Measurements from ENCODE around the gene CHAC1. TPM values are rescaled to one million over a fixed set of nuclear protein-coding genes. Genes with fewer than 3 reads are reported as not detected.

The CHAC1 gene
- total RNA-seq, 1 experiment from 2014 or later, result 48.7 TPM

GRCh38 chr15:40964634-40965033 lies 11.4 kb downstream of the CHAC1 start:
- no peak overlapping the region for H2AK5ac ChIP-seq (ENCODE audit: insufficient read length, low read length)
- peaks cover 1 to 10% (median 4%) of the 10 kb centered on the region in 3 experiments; a peak in 5 of 7 replicates for H3K36me3 Mint-ChIP-seq (ENCODE audit: insufficient read depth in 1 of 3, low read depth in 3 of 3)
- no peaks in the 10 kb centered on the region for H3K27me3 ChIP-seq (ENCODE audit: insufficient read depth, low read length)
- no peak overlapping the region for H3K4ac ChIP-seq (ENCODE audit: low read depth, low read length)
- H3K23ac ChIP-seq (ENCODE audit: insufficient read length, low read depth, low read length), result no peak overlapping the region
- H3K79me2 ChIP-seq (ENCODE audit: insufficient read depth, low read length), result no peaks in the 10 kb centered on the region
- H2BK20ac ChIP-seq (ENCODE audit: low read depth, low read length, poor library complexity, severe bottlenecking), result no peak overlapping the region
- H3K27me3 Mint-ChIP-seq (ENCODE audit: low read depth), result peaks cover 2% of the 10 kb centered on the region
- no peak overlapping the region for H3K9ac ChIP-seq (ENCODE audit: extremely low read depth, insufficient read length, low read length)
- H3K4me1 ChIP-seq (ENCODE audit: insufficient read depth, low read length), result no peaks in the 10 kb centered on the region
- H3K23me2 ChIP-seq (ENCODE audit: insufficient read length, low read depth, low read length, poor library complexity, severe bottlenecking), result no peaks in the 10 kb centered on the region
- no peak overlapping the region for H2AFZ ChIP-seq (ENCODE audit: low read length)
- no CpG with 5 or more reads among the region's 13 CpGs for WGBS (ENCODE audit: extremely low coverage, insufficient read length, low lambda C conversion rate)
- no peak overlapping the region for H3K18ac ChIP-seq (ENCODE audit: insufficient read length, low read depth, low read length)
- no peak overlapping the region for H2BK5ac ChIP-seq (ENCODE audit: insufficient read length, low read length)
- H4K8ac ChIP-seq (replicated peaks; ENCODE audit: insufficient read length, low read depth, low read length), result no peak overlapping the region
- no peak overlapping the region for H4K91ac ChIP-seq (ENCODE audit: insufficient read length, low read depth, low read length)
- H3K27ac Mint-ChIP-seq, result no peak overlapping the region
- H4K20me1 ChIP-seq (ENCODE audit: control insufficient read depth, insufficient read depth, insufficient read length), result no peaks in the 10 kb centered on the region
- H2BK12ac ChIP-seq (ENCODE audit: insufficient read length, low read depth, low read length), result no peak overlapping the region
- H4K5ac ChIP-seq (ENCODE audit: insufficient read length, low read depth, low read length), result no peak overlapping the region
- TF ChIP-seq CTCF (conservative IDR thresholded peaks at IDR 0.05), result no peak
- H3K27ac ChIP-seq (ENCODE audit: insufficient read length, low read depth, low read length), result no peak overlapping the region
- no peak overlapping the region for H2BK15ac ChIP-seq (ENCODE audit: low read depth, low read length)
- H3K14ac ChIP-seq (ENCODE audit: insufficient read depth, low read length), result no peak overlapping the region
- no peak overlapping the region for H3K4me2 ChIP-seq (ENCODE audit: insufficient read depth, insufficient read length, low read length)
- peaks cover 31 to 39% of the 10 kb centered on the region in 2 experiments for H3K4me1 Mint-ChIP-seq
- no peak overlapping the region for H2BK120ac ChIP-seq (ENCODE audit: low read depth, low read length, poor library complexity, severe bottlenecking)
- H3K79me1 ChIP-seq (ENCODE audit: insufficient read depth, low read depth, low read length, poor library complexity, severe bottlenecking), result no peaks in the 10 kb centered on the region
- peaks cover 2 to 3% of the 10 kb centered on the region in 2 experiments; a peak in 3 of 5 replicates for H3K9me3 Mint-ChIP-seq
- H3K9me3 ChIP-seq (ENCODE audit: control insufficient read depth, low read depth, low read length), result no peaks in the 10 kb centered on the region
- DNase-seq, result no peak
- H3K4me3 Mint-ChIP-seq, result no peak overlapping the region
- no peak overlapping the region for H3T11ph ChIP-seq (ENCODE audit: low read length)
- no peak overlapping the region for H3K56ac ChIP-seq (ENCODE audit: insufficient read length, low read depth, low read length)

Data from H9 (cell line).